OCI-LY3 (cell line): ENCODE data around the gene AHNAK.

Source experiments
- EZH2phosphoT487 ChIP-seq: fragments of 200-600 bp; shearing (Covaris generic); IDR thresholded peaks from 2 replicates; pipeline ENCODE4 v1.6.1; 2018; ENCODE audit warnings: antibody characterized with exemption, mixed run types, low read depth
- TF ChIP-seq, protein P1 (sequence below): fragments of 200-600, 300-600 bp; sonication (generic); IDR thresholded peaks from 2 replicates; pipeline ENCODE4 v1.5.1; 2014; ENCODE audit warnings: antibody characterized with exemption, low read length, low read depth

DNA sequence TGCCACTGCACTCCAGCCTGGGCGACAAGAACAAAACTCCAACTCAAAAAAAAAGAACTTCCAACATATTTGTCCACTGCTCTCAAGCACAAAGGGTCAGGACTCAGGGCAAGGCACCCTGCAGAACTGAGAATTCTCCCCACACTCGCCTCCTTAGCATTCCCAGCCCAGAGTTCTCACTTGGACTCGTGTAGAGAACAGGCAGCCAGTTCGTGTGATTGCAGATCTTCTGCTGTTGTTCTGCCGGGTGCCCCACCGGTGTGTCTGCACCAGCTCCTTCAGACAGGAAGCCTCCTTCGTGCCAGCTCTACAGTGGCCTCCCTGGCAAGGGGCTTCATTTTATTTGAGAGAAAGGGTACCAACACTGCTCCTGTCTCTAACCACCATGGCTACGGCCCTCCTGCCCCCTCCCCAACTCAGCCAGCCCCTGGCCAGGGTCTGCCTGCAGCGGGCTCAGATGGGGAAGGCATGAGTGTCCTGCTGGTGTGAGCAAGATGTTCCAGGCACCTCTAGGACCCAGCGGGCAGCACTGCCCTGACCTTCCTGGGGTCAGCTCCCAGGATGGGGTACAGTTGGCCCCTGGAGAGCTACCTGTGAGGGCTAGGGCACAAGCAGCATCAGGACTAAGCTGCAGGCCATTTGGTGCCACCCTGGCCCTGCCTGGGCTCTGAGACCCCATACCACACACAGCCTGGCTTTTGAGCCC, 147.3 kb downstream of the AHNAK start:
- TF ChIP-seq, protein P1, sequence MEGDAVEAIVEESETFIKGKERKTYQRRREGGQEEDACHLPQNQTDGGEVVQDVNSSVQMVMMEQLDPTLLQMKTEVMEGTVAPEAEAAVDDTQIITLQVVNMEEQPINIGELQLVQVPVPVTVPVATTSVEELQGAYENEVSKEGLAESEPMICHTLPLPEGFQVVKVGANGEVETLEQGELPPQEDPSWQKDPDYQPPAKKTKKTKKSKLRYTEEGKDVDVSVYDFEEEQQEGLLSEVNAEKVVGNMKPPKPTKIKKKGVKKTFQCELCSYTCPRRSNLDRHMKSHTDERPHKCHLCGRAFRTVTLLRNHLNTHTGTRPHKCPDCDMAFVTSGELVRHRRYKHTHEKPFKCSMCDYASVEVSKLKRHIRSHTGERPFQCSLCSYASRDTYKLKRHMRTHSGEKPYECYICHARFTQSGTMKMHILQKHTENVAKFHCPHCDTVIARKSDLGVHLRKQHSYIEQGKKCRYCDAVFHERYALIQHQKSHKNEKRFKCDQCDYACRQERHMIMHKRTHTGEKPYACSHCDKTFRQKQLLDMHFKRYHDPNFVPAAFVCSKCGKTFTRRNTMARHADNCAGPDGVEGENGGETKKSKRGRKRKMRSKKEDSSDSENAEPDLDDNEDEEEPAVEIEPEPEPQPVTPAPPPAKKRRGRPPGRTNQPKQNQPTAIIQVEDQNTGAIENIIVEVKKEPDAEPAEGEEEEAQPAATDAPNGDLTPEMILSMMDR: no peak
- TF ChIP-seq EZH2phosphoT487: no peak
